GM18870 (cell line): ENCODE measurements around the gene MZB1.
A peak's percentile ranks its signal among the peaks of the same experiment; 100 is the strongest.

ENCODE experiments used
- ATAC-seq: cut with Tn5 transposase; IDR thresholded peaks from one replicate; pipeline ENCODE4 v1.9.1; 2021; ENCODE audit warnings: moderate library complexity; ENCODE audit not compliant: unreplicated experiment

The MZB1 gene

GRCh38 chr5:139389701-139390638 is at the start of gene MZB1:
MZB1 (minus strand) TSS chr5:139389913; CDS start chr5:139389856, 57 bp downstream.
- peak; percentile 41 for ATAC-seq

GRCh38 chr5:139439013-139439903 is 49.5 kb upstream of the MZB1 start, which contains the start of gene DNAJC18:
DNAJC18 (minus strand) TSS chr5:139439525; CDS start chr5:139439445, 80 bp downstream.
- ATAC-seq: peak; percentile 53

GRCh38 chr5:139438707-139439012 is 48.9 kb upstream of the MZB1 start:
- no peak for ATAC-seq

GRCh38 chr5:139435676-139436075 is 46.0 kb upstream of the MZB1 start:
- ATAC-seq: no peak

GRCh38 chr5:139431706-139432105 is 42.0 kb upstream of the MZB1 start:
- no peak for ATAC-seq

- no peak for ATAC-seq
Measured at GRCh38 chr5:139430015-139430414, 40.3 kb upstream of the MZB1 start.

GRCh38 chr5:139426203-139426885 is 36.6 kb upstream of the MZB1 start:
- no peak for ATAC-seq

GRCh38 chr5:139425497-139425896 is 35.8 kb upstream of the MZB1 start:
- ATAC-seq: no peak

- peak; percentile 53 for ATAC-seq
Measured at GRCh38 chr5:139422307-139422893, 32.7 kb upstream of the MZB1 start.

GRCh38 chr5:139419226-139420192 is 29.8 kb upstream of the MZB1 start:
- ATAC-seq: no peak

- no peak for ATAC-seq
Measured at GRCh38 chr5:139418793-139419192, 29.1 kb upstream of the MZB1 start.

- ATAC-seq: no peak
Measured at GRCh38 chr5:139417214-139417613, 27.5 kb upstream of the MZB1 start.

GRCh38 chr5:139416651-139417050 is 26.9 kb upstream of the MZB1 start:
- no peak for ATAC-seq

GRCh38 chr5:139415869-139416268 is 26.2 kb upstream of the MZB1 start:
- ATAC-seq: no peak

GRCh38 chr5:139415221-139415861 is 25.6 kb upstream of the MZB1 start:
- ATAC-seq: no peak

- no peak for ATAC-seq
Measured at GRCh38 chr5:139414581-139415130, 24.9 kb upstream of the MZB1 start.

GRCh38 chr5:139413963-139414362 is 24.2 kb upstream of the MZB1 start:
- ATAC-seq: peak; percentile 56

GRCh38 chr5:139413153-139413552 is 23.4 kb upstream of the MZB1 start:
- ATAC-seq: no peak
